ENCODE results near the gene ZSWIM9.

ZSWIM9 gene

DNA sequence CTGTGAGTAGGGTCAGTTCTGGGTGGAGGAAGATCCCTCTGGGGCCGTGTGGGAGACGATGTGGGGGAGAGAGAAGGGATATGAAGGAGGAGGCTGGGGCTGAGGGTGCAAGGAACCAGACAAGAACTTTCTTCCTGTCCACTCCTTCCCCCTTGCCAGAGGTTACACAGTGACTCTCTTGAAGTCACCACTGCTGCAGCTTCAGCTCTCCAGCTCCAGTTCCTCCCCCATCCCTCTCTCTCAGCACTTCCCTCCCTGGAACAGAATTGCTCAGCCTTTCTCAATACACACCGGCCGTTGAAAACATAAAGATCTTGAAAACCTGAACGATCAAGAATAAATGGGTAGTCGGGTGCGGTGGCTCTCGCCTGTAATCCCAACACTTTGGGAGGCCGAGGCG, 5.1 kb downstream of the ZSWIM9 start:
- no peak for DNase-seq

DNA sequence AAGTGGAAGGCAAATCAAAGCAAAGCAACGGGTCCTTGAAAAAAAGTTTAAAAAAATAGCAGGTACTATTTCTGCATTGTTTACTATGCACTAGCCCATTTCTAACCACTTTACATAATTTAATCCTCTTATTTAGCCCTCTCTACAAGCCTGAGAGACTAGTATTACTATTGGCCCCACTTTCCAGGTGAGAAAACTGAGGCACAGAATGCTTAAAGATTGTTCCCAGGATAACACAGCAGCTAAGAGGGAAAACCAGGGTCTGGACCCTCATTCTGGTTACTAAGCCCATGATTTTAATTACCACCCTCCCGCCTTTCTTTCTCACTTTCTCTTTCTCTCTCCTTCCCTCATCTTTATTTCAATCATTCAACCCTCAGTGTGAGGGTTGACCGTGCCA, 5.7 kb downstream of the ZSWIM9 start:
- no peak for DNase-seq

DNA sequence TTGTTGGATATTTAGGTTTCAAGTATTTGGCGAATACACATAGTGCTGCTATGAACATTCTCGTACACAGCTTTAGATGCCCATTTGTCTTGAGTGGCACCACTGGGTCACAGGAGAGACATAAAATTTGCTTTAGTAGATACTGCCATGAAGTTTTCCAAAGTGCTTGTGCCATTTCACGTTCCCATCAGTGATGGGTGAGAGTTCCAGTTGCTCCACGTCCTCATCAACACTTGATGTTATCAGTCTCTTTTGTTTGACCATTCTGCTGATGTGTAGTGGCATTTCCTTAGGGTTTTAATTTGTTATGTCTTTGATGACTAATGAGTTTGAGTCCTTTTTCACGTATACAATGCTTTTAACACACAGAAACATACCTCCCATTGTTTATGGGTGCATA, 11.0 kb downstream of the ZSWIM9 start:
- no peak for DNase-seq

DNA sequence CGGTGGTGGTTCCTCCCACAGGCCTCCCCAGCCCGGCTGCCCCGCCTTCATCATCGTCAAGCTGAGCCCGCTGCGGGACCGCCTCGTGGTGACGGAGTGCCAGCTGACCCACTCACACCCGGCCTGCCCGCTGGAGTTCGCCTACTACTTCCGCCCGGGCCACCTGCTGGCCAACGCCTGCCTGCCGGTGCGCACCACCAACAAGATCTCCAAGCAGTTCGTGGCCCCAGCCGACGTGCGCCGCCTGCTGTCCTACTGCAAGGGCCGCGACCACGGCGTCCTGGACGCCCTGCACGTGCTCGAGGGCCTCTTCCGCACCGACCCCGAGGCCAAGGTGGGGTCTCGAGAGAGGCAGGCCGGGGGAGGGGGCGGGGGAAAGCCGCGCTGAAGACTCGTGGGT, 12.0 kb downstream of the ZSWIM9 start:
- no peak for DNase-seq

DNA sequence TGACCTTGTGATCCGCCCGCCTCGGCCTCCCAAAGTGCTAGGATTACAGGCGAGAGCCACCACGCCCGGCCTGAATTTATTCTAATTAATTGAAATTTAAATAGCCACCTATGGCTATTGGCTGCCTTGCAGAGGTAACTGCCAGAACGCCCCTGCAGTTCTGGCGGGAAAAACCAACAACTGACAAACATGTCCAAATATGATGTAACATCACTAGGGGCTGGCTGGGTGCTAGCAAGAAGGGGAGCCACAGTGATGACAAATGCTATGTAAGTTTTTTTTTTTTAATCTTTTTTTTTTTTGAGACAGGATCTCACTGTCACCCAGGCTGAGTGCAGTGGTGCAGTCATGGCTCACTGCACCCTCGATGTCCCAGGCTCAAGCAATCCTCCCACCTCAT, 12.9 kb downstream of the ZSWIM9 start:
- no peak for DNase-seq

DNA sequence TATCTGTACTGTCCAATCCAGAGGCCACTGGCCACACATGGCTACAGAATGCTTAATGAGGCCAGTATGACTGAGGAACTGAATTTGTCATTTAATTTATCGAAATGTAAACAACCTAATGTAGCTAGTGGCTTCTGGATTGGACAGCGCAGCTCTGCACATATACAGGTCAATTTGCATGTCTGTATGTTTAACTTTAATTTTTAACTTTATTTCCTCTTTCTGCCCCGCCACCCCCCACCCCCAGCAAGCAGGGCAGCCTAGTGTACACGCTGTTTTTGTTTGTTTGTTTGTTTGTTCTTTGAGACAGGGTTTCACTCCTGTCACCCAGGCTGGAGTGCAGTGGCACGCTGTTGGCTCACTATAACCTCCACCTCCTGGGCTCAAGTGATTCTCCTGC, 15.5 kb downstream of the ZSWIM9 start:
- no peak for DNase-seq

DNA sequence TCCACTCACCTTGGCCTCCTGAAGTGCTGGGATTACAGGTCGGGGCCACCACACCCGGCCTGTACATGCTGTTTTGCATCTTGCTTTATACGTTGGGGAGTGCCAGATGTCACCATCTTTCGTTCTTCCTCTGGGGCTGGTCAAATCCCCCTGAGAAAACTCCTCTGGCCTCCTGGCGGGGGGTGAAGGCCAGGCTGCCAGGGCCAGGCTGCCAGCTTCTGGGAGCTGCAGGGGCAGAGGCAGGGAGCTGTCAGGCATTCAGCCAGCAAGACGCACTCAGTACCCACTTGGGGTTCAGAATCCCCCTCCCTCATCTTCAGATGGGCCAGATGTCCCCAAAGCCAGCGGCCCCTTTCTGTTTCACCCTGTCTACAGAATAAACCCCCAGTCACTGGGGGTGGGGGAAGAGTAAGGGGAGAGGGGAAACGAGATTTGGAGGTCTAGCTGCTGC, 16.1 kb downstream of the ZSWIM9 start:
- no peak for DNase-seq

DNA sequence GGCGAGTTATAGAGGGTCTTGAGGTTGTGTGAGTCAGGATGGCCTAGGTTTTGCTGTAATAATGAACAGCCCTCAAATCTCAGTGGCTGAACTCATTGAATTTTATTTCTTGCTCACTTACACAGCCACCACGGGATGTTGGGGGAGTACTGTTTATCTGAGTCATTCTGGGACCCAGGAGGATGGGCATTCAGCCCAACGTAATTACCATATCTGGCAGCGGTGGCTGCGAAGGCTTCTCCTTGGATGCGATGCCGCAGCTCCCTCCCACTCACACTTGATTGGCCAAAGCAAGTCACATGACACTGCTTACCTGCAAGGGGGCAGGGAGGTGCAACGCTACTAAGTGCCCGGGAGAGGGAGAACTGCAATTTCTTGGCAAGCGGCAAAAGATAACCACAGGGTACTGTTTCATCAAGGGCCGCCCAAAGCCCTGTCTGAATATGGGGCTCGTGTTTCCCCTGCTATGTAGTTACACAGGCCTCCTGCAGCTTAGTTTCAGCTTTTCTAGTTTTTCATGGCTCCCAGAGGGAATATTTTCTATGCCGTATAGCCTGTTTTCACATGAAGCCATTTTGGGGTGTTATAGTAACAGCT, 19.9 kb downstream of the ZSWIM9 start:
- peak in 6 of 14 donors; percentile 2 to 84 (median 8) for DNase-seq

DNA sequence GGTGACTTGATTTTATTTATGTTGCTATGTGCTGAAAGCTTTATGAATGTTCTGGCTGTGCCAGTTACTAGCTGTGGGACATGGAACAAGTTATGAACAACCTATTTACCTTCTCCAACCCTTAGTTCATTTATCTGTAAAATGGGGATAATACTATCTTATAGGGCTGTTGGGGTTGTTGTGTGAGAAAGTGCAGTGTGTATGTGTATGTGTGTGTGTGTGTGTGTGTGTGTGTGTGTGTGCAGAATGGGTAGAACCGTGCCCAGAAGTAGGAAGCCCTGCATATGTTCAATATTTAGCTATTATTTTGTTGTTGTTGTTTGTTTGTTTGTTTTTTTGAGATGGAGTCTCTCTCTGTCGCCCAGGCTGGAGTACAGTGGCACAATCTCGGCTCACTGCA, 20.4 kb downstream of the ZSWIM9 start:
- DNase-seq = no peak

DNA sequence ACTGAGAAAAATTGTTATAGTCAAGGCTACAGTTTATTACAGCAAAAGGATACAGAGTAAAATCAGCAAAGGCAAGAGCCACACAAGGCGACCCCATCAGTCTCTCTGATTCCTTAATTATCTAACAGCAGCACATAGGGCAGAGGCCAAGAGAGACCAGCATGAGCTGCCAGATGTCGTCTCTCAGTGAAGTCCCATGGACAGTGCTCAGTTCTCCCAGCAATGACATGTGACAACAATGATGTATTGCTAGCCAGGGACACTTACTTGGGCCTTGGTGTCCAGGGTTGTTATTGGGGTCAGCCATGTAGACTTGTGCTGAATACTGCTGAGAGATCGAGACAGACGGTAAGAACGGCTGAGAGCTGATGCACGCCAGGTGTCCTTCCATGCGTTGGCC, 22.3 kb downstream of the ZSWIM9 start:
- DNase-seq = no peak

DNA sequence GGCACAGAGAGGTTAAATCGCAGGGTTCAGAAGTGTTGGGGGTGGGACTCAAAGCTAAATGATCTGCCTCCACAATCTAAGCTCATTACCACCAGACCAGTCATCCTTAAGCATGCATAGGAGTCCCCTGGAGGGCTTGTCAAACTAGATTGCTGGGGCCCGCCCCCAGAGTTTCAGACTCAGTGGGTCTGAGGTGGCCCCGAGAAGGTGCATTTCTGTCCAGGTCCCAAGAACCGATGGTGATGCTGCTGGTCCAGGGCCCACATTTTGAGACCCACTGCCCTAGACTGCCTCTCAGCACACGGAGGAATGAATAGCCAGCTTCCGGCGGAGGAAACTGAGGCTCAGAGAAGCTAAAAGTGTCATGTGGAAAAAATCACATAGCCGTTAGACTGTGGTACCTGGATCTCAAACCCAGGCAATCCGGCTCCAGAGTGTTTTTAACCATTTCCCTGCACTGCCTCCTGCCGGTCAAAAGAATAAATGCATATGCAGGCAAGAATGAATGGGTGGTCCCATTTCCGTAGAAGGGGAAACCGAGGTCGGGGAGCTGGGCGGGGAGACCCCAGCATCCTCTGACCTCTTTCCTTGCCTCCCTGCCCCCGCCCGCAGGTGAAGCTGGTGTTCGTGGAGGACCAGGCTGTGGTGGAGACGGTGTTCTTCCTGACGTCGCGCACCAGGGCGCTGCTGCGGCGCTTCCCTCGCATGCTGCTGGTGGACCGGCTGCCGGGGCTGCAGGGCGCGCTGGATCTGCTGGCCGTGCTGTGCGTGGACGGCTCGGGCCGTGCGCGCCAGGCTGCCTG, 23.8 kb downstream of the ZSWIM9 start:
- DNase-seq = no peak

DNA sequence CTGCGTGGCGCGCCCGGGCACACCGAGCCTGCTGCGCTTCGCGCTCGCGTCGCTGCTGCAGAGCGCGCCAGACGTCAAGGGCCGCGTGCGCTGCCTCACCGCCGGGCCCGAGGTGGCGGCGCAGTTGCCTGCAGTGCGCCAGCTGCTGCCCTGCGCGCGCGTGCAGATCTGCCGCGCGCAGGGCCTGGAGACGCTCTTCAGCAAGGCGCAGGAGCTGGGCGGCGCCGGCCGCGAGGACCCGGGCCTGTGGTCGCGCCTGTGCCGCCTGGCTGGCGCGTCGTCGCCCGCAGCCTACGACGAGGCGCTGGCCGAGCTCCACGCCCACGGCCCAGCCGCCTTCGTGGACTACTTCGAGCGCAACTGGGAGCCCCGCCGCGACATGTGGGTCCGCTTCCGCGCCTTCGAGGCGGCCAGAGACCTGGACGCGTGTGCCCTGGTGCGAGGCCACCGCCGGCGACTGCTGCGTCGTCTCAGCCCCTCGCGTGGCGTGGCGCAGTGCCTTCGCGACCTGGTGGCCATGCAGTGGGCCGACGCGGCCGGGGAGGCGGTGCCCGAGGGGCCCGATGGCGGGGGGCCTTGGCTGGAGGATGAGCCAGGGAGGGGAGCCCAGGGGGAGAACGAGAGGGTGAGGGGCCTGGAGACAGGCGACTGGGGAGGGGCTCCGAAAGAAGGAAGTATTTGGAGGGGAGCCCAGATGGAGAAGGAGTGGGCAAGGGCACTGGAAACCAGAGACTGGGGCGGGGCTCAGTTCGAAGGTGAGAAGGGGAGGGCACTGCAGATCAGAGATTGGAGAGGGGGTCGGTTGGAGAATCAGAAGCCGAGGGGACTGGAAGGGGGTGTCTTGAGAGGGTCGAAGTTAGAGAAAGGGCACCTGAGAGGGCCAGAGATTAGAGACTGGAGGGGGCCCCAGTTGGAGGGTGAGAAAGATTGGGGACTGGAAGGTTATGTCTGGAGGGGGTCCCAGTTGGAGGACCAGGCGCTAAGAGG, 24.7 kb downstream of the ZSWIM9 start:
- no peak for DNase-seq

DNA sequence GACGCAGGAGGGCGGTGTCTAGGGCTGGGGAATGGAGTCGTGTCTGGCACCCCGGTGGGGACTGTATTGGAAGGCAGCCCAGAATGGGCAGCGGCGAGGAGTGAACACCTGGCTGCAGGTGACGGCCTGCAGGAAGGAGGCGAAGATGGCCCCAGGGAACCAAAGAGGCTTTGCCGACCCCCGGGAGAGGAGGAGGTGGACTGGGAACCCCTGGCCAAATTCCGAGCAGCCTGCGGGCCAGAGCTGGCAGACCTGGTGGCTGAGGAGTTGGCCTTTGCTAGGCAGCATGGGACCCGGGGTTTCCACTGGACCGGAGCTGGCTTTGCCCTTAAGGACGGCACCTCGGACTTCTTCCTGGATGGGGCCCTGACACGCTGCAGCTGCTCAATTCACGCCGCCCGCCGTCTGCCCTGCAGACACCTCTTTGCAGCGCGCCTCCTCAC, 25.9 kb downstream of the ZSWIM9 start:
- DNase-seq = no peak

DNA sequence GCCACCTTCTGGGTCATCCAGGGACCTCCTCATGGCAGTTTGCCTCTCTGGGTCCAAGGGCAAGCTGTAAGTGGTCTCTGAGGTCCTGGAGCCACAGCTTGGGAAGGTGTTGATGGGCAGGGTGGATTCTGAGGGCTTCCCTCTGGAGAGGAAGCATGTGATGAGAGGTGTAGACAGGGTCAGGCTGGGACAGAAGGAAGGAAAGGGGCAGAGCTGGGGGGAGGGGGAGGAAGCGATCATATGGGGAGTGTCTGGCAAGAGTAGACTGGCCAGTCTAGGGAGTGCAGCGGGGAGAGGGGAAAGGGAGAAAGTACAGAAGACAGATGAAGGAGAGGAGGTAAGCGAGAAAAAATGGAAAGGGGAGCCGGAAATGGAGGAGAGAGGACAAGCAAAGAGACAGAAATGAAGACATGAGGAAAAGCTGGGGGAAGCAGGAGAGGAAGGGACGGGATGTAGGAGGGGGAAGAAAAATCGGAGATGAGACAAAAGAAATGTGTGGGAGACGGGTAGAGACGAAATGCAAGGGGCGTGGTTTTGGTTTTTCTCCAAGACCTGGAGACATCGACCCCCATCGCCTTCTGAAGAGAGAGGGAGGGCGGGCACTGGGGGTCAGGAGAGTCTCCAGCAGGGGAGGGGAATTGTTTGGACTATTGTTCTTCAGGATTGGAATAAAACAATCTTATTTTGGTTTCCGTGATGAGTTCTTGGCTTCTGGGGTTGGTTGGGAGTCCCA, 26.6 kb downstream of the ZSWIM9 start:
- DNase-seq = no peak

DNA sequence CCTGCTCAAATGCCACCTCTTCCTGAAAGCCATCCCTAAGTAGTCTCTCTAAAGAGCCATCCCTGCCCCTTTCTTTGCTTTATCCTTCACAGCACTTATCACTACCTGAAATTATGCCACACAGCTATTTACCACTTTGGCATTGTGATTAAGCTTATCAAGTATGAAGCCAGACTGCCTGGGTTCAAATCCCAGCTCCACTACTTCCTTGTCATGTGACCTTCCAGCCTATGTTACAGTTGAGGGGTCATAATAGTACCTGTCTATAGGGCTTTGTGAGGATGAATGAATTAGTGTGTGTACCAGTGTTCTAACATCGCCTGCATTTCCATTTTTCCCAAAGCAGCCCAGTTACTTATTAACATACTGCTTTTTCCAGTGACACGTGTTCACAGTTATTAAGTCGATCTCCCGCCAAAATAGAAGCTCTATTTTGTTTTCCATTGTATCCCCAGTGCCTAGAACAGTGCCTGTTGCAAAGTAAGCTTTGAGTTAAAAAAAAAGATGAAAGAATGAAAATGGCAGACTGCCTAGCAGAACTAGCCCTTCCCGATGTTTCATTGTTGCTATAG, 32.8 kb downstream of the ZSWIM9 start:
- no peak for DNase-seq

DNA sequence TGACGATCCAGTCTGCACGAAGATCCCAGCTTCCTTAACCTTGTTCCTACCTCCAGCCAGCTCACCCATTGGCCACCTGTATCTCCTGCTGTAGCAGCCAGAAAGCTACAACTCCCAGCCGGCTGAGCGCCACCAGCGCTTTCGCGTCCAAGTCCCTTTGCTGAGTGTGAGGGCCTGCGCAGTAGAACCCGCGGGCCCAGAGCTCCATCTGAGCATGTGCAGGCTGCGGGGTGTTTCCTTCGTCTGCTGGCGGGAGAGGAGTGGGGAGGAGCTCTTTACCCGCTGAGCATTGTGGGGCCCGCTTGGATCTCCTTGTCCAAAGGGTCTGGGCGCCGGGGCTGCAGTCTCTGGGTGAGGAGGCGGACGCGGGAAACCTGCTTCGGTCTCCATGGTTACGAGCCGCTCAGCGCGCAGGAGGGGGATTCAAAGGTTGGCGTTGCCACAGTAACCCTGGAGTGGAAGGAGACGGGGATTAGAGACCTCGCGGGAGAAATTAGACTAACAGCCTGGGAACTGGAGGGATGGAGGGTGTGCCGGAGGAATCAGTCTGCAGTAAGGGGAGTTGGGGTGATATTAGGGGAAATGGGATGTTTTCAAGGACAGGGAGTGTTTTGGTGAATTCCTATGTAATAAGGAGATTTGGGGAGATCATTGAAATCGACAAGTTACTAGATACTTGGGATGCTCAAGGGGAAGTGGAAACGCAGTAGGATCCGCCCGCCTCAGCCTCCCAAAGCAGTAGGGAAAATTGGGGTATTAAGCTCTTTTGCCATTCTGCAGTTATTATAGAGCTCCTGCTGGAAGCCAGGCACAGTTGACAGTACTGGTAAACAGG, 33.5 kb downstream of the ZSWIM9 start:
- DNase-seq = peak; percentile 73 to 99 (median 95)

DNA sequence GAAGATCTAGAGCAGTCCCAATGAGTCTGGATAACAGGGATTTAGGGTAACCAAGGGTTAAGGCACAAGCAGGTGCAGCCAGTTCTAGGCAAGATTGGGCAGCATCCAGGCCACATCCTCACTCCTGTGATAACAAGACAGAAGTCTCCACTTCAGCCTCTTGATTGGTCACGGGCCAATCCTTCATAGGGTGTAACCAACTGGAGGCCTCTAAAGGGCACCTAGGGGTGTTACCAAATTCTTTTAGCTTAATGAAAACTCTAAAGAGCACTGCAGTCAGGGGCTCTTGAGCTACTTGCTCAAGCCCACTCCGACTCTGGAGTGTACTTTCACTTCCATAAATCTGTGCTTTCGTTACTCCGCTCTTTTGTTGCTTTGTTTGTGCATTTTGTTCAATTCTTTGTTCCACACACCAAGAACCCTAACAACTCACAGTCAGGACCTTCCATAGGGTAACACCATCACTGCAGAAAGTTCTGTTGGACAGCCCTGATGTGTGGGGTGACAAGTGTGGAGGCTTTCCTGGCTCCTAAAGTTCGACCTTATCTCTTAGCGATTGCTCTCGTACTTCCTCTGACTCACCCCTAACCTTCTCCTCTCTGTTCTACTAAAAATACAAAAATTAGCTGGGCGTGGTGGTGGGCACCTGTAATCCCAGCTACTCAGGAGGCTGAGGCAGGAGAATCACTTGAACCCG, 36.1 kb downstream of the ZSWIM9 start:
- DNase-seq = no peak

DNA sequence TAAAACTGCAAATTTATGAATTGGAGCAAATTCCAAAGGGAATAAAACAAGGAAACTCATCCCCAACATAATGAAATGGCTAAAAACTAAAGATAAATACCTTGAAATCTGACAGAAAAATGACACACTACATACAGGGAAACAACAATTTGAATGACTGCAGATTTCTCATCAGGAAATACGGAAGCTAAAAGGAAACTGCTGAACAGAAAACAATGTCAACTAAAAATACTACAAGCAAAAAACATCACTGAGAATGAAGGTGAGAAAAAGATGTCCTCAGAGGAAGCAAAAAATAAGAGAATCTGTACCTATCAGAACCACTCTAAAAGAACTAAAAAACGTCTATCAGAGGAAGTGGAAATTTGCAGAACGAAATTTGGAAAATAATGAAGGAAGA, 39.5 kb downstream of the ZSWIM9 start:
- no peak for DNase-seq

DNA sequence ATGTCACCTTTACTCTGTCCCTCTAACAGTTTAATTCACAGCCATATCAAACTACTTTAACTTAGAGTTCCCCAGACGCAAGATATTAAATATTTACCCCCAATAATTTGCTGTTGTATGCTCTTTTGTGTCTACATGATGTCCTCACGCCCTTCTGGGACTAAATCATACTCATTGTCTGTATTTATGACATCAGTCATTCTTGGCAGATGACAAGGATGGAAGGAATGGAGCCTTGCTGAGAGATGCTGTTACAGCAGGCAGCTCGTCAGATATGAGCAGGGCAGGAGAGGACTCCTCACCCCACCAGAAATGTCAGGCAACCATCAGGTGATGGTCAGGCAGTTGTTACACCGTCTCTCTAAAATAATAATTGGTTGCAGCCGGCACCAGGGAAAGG, 43.5 kb downstream of the ZSWIM9 start:
- no peak for DNase-seq

DNA sequence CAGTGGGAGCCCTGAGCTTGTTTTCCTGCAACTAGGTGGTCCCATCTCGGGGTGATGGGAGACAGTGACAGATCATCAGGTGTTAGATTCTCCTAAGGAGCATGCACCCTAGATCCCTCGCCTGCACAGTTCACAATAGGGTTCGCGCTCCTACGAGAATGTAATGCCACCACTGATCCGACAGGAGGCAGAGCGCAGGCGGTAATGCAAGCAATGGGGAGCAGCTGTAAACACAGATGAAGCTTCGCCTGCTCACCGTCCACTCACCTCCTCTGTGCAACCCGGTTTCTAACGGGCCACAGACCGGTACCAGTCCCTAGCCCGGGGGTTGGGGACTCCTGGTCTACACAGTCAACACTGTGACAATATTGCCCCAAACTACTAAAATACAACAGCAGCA, 46.5 kb downstream of the ZSWIM9 start:
- DNase-seq = no peak

All from C1 segment of cervical spinal cord (tissue), 14 donors.